ENCODE measurements around the gene KIF1B.
"Not testable (repeated sequence)": the region's sequence is repeated elsewhere in the genome, so short reads cannot be mapped to it uniquely, and the experiment has no call there.

The KIF1B gene

DNA sequence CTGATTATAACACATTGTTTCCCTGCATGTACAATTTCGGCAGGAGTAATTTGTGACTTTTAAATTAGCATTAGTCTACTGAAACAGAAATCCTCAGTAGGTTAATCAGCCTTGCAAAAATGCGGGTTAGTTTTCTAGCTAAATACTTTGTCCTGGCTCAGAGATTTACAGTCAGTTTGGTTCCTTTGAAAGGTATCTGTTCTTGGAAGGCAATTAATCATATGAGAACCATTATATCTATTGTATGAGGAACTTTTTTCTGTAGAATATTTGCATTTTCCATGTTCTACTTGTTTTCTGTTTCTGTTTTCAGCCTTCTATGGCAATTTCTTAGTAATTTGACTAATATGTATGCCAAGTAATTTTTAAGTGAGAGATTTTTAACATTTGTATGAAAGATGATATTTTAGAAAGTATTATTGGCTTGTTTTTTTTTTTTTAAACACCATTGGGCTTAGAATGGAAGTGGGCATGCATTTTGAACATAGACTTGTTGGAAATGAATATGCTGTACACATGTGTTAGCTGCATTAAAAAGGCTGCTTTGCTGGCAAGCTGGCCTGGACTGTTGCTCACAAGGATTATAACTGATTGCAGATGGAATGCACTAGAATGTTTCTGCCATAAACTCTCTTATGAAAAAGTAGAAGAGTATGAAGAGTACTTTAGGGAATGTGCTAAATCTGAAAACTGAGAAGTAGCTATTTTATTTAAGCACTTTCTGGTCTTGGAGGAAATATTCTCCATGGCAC lies 26.2 kb downstream of the KIF1B start:
- no peak for DNase-seq (ENCODE audit: low spot score)

DNA sequence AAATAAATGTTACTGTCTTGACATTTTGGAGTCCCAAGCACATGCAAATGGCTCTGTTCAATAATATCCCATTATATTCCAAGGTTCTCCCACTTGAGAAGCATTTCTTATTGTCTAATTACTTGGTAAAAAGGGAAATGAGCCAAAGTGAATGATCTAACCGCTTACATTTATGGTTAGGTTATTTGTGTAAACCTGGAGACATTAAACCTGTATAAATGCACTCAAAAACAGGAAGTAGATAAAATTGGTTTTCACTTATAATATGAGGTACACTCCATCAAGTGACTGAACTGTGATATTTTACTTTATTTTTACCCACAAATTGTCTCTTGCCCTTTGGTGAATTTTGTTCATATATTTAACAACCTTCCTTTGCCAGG lies 26.8 kb downstream of the KIF1B start:
- no peak for DNase-seq (ENCODE audit: low spot score)

DNA sequence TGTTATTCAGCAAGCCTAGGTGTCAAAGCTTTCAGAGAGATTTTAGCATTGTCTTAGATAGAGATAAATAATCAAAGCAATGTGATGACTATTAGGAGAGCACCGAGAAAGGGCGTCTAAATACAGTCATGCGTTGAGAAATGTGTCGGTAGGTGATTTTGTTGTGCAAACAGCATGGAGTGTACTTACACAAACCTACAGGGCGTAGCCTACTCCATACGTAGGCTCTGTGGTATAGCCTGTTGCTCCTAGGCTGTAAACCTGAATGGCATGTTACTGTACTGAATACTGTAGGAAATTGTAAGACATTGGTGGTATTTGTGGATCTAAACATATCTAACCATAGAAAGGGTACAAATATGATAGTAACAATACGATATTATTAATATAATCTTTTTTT lies 31.8 kb downstream of the KIF1B start:
- no peak for DNase-seq (ENCODE audit: low spot score)

DNA sequence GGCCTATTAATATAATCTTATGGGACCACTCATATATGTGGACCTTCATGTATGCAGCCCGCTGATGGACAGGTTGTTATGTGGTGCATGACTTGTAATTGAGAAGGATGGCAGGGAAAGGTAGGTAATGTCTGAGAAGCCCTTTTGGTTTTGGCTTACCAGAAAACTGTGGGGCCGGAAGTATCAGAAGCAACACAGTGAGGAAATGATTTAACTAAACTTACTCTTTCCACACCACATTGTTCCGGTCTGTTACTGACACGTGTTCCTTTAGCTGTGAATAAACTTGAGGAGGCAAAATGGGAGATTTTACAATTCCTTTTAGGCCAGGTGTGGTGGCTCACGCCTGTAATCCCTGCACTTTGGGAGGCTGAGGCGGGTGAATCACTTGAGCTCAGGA lies 32.4 kb downstream of the KIF1B start:
- no peak for DNase-seq (ENCODE audit: low spot score)

DNA sequence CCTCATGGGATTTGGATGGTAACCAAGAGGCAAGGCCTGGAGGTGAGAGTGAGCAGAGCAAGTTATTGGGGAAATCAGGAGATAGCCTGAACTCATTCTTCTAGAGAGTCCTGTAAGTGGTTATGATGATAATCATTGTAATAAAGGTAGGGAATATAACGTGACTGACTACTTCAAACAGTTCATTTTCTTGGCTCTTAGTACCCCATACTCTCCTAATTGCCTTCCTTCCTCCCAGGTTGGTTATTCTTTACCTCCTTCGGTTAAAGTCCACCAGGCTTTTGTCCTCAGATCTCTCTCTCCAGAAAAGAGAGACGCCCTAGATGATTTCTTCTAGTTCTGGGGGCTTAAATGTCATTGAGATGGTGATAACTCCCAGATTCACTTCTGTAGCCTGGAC lies 35.3 kb downstream of the KIF1B start:
- no peak for DNase-seq (ENCODE audit: low spot score)

DNA sequence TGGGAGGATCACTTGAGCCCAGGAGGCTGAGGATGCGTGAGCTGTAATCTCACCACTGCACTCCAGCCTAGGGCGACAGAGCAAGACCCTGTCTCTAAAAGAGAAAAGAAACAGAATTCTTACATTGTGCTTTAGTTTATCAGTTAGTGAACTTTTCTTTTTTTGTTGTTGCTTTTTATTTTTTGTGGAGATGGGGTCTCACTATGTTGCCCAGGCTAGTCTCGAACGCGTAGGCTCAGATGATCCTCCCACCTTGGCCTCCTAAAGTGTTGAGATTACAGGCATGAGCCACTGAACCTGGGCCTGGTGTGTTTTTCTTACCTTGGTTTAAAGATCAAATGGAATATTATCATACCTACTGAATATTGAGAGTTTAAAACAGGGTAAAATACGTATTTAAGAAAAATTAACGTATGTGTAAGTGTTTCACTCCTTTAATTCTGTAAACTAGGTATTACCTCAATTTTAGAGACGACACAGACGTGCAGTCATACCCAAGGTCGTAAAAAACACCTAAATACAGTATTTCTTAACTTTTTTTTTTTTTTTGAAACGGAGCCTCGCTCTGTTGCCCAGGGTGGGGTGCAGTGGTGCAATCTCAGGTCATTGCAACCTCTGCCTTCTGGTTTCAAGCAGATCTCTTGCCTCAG lies 39.6 kb downstream of the KIF1B start:
- no peak for DNase-seq (ENCODE audit: low spot score)

DNA sequence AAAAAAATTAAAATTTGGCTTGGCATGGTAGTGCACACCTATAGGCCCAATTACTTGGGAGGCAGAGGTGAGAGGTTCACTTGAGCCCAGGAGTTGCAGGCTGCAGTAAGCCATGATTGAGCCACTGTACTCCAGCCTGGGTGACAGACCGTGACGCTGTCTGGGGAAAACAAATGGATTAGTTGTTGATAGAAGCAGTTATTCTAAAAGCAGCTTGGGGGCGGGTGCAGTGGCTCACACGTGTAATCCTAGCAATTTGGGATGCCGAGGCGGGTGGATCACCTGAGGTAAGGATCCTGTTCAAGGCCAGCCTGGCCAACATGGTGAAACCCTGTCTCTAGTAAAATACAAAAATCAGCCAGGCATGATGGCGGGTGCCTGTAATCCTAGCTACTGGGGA lies 40.3 kb downstream of the KIF1B start:
- no peak for DNase-seq (ENCODE audit: low spot score)

DNA sequence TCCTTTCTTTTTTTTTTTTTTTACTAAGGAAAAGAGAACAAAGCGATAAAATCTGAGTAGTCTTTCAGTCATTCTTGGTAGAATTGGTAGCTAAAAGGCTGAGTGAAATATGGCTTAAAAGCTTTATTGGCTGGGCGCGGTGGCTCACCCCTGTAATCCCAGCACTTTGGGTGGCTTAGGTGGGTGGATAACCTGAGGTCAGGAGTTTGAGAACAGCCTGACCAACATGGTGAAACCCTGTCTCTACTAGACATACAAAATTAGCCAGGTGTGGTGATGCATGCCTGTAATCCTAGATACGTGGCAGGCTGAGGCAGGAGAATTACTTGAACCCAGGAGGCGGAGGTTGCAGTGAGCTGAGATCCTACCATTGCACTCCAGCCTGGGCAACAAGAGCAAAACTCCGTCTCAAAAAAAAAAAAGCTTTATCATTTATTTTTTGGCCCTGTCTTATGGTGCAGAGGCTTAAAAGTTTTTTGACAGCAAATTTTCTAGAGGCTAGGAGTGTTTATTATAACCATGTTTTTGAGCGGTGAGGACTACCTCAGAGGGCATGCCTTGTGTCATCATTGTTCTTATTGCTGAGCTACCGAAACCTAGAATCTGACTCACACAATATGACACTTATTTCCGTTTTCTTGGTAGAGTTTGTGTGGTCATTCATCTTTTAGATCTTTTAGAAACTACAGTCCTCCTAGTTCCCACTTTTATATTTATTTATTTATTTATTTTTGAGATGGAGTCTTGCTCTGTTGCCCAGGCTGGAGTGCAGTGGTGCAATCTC lies 41.1 kb downstream of the KIF1B start:
- DNase-seq (ENCODE audit: low spot score), result not testable (repeated sequence)

DNA sequence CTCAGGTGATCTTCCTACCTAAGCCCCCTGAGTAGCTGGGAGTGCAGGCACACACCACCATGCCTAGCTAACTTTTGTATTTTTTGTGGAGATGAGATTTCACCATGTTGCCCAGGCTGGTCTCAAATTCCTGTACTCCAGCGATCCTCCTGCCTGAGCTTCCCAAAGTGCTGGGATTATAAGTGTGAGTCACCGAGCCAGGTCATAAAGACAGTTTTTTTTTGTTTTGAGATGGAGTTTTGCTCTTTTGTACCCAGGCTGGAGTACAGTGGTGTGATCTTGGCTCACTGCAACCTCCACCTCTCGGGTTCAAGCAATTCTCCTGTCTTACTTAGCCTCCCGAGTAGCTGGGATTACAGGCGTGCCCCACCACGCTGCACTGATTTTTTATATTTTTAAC lies 42.1 kb downstream of the KIF1B start:
- DNase-seq (ENCODE audit: low spot score), result no peak

DNA sequence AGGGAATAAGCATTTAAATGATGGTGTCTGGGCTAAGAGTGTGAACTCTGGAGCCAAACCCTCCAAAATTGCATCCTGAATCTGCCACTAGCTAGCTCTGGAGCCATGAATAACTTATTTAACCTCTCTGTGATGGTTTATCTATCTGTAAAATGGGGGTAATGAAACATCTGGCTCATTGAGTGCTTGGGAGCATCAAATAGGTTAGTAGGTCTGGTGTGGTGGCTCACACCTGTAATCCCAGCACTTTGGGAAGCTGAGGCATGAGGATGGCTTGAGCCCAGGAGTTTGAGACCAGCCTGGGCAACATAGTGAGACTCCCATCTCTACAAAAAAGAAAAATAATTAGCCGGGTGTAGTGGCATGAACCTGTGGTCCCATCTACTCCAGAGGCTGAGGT lies 42.8 kb downstream of the KIF1B start:
- DNase-seq (ENCODE audit: low spot score), result no peak

DNA sequence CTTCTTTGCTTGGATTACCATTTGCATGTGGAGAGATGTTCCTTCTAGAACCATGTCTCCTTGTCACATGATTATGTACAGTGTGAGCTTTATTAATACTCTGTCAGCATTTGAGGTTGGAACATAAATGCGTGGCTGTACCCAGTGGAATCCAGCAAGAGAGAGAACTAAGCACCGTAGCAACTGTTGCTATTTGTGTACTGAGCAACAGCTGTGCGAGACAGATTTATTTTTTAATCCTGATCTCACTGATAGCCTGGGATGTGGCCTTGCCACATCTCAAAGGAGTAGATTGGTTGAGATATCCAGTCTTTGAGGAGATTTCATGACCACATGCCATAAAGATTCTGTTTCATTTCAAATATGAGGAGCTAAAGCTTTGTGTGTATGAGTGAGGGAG lies 43.4 kb downstream of the KIF1B start:
- no peak for DNase-seq (ENCODE audit: low spot score)

DNA sequence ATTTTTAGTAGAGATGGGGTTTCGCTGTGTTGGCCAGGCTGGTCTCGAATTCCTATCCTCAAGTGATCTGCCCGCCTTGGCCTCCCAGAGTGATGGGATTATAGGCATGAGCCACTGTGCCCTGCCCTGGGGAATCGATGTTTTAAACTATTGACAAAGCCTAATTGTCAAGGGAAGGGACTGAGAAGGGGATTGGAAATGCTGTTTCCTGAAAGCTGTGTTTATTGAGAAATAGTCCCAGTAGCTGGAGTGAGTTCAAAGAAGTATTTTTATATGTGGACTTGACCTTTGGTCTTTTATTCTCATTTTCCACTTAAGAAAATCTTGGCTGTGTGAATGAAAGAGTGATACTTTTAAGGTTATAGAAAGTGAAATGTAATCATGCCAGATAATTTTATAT lies 47.5 kb downstream of the KIF1B start:
- no peak for DNase-seq (ENCODE audit: low spot score)

DNA sequence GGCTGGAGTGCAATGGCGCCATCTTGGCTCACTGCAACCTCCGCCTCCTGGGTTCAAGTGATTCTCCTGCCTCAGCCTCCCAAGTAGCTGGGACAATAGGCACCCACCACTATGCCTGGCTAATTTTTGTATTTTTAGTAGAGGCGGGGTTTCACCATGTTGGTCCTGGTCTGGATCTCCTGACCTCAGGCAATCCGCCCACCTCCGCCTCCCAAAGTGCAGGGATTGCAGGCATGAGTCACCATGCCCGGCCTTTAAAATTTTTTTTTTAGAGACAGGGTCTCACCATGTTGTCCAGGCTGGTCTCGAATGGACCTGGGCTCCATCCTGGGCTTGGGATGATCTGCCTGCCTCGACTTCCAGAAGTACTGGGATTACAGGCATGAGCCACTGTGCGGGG lies 49.2 kb downstream of the KIF1B start:
- not testable (repeated sequence) for DNase-seq (ENCODE audit: low spot score)

DNA sequence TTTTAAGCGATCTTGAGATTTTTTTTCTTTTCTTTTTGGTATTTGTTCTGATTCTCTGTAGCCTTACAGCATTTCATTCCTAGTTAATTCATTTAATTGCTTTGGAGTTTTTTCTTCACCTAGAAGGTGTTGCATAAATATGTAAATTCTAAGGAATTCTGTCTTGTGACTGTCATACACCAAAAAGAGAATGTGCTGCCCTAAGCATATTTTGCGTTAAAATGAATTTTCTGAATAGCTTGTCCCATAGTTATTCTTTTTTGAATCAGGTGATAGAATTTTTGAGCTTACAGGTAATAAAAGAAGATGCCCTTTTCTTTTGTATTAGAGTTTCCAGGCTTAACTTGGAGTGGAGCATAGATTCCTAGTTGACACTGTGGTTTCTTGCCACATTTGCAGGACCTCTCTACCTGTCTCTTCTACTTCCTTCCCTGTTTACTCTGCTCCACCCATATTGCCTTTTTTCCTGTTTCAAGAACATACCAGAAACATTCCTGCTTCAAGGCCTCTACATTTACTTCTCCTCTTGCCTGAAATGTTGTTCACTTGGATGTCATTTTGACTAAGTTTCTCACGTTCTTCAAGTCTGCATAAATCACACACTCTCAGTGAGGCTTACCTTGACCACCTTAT lies 53.2 kb downstream of the KIF1B start:
- no peak for DNase-seq (ENCODE audit: low spot score)

DNA sequence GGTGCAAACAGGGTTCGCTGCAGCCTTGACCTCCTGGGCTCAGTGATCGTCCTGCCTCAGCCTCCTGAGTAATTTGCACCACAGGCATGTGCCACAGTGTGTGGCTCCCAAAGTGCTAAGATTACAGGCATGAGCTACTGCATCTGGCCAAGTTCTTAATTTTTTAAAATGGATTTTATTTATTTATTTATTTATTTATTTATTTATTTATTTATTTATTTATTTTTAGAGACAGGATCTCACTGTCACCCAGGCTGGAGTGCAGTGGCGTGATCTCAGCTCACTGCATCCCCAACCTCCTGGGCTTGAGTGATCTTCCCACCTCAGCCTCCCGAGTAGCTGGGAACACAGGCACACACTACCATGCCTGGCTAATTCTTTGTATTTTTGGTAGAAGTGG lies 54.7 kb downstream of the KIF1B start:
- no peak for DNase-seq (ENCODE audit: low spot score)

DNA sequence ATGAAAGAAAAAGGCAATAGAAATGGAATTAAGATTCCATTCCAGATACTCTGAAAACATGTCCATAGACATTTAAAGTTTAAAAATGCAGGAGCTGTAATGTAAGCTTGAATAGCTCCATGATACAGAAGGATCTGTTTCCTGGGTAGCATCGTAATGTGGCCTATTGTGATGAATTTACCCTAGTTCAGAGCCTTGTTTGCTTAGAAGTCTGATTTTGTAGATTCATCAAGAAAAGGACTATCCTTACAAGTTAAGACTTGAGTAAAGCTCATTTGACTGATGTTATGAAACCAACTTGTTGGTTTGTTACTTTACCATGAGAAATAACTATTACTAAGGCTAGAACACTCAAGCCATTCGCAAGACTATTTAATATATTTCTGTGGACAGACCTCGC lies 55.5 kb downstream of the KIF1B start:
- no peak for DNase-seq (ENCODE audit: low spot score)

DNA sequence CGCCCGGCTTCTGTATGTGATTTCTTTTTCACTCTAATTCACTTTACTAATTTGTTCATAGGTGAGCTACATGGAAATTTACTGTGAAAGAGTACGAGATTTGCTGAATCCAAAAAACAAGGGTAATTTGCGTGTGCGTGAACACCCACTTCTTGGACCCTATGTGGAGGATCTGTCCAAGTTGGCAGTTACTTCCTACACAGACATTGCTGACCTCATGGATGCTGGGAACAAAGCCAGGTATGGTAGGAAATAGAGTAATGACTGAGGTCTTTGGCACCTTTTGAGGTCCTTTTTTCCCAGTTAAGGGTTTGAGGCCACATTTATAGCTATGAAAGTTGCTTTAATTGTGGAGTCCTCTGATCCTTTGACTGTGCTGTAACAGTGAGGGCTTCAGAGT lies 56.9 kb downstream of the KIF1B start:
- DNase-seq (ENCODE audit: low spot score), result no peak

DNA sequence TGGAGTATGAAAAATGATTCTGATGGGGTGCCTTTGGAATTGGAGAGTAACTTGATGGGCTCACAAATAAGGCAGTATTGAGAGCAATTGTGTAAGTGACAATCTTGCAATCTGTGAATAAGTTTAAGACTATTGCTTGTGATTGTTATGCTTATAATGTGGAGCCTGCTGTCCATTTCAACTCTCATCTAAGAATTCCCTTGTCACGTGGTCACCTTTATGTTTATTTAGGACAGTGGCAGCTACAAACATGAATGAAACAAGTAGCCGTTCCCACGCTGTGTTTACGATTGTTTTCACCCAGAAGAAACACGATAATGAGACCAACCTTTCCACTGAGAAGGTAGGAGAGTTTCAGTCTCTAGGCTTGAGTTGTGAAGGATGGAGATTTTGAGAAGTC lies 57.6 kb downstream of the KIF1B start:
- no peak for DNase-seq (ENCODE audit: low spot score)

DNA sequence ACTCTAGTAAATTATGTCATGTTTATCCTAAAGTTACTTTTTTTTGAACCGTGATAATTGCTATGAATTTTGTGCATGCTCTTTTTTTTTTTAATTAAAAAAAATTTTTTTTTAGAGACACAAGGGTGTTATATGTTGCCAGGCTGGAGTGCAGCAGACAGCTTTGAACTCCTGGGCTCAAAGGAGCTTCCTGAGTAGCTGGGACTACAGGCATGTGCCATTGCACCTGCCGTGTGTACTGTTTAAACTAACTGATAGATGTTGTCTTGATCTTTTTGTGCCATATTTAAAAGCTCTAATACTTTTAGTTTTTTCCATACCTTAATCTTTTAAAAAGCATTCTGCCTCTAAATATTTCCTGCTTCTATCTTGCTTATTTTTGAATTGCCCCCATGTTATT lies 60.7 kb downstream of the KIF1B start:
- DNase-seq (ENCODE audit: low spot score), result no peak

DNA sequence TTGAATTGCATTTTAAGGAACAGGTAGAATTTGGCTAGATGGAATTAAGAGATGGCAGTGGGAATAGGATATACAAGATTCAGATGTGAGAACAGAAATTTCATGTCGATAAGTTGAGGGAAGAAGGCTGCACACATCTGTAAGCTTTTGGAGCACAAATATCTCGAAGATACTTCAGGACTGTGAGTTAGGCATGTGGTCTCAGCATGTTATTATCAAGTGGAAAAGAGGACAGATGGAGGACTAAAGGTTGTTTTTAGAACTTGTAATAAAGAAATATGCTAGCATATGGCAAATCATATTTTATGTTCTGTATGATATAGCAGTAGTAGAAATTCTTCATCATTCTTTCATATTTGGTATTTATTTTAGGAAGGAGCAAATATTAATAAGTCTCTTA lies 61.5 kb downstream of the KIF1B start:
- DNase-seq (ENCODE audit: low spot score), result no peak

DNA sequence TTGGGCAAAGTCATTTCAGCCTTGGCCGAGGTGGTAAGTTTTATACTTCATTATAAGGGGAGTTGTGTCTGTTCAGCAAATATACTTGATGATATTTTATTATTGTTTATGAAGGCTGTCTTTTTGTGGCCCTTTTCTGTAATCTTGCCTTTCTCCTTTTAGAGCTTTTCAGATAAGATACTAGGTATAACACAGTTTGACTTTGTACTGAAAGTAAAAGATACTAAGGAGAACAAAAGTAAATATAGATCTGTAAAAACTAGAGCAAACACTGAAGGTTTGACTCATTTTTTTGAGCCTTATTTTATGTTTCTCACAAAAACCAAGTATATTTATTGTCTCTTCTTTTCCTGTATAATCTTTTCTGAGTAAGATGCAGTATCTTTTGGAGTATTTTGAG lies 61.9 kb downstream of the KIF1B start:
- DNase-seq (ENCODE audit: low spot score), result no peak

DNA sequence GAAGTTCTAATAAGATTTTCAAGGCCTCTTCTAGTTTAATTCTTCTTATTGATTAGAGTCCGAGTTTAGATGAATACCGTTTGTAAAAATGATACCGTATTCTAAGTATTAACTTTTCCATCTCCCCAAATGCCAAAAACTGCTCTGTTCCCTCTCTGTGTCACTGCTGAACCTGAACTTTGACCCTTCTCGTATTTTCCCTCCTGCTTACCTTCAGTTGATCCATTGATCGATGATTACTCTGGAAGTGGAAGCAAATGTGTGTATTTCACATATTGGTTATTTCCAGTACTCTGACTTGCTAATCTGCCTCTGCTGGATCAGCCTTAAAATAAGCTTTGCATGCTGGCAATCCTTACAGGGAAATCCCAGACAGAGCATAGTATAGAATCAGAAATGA lies 68.5 kb downstream of the KIF1B start:
- DNase-seq (ENCODE audit: low spot score), result no peak

Measured in pons (tissue), 1 donor.